A549 (cell line): ENCODE data around the gene PIP5K1B.

Experiments used
- ATOH8 ChIP-seq: fragments of 250-450 bp; sonication (Bioruptor Pico); IDR thresholded peaks from 2 replicates; pipeline ENCODE4 v1.5.0; 2020; ENCODE audit warnings: low read depth, mild to moderate bottlenecking, moderate library complexity
- CEBPB ChIP-seq, 2 experiments: fragments of >200 bp in 1 of 2; sonication (Bioruptor Twin) in 1 of 2; formaldehyde crosslinking in 1 of 2; IDR thresholded peaks; 2 replicates each; pipeline ENCODE4 v1.6.1; 2012 to 2016
- CTCF ChIP-seq: fragments of >200 bp; sonication (Bioruptor Twin); formaldehyde crosslinking; IDR thresholded peaks from 3 replicates; pipeline ENCODE4 v1.5.1; 2016
- EP300 ChIP-seq, 2 experiments: fragments of >200 bp; sonication (Bioruptor Twin); formaldehyde crosslinking; IDR thresholded peaks; 2 replicates in 1 of 2; 3 replicates in 1 of 2; pipeline ENCODE4 v1.6.1; 2016 to 2017
- FOSL2 ChIP-seq, 2 experiments: fragments of 450-650 bp in 1 of 2; fragments of >200 bp in 1 of 2; sonication (Bioruptor Twin) in 1 of 2; formaldehyde crosslinking; IDR thresholded peaks; 2 replicates each; pipeline versions ENCODE4 v1.5.0 to v1.6.1; 2016 to 2020; ENCODE audit warnings: mild to moderate bottlenecking in 1 of 2, moderate library complexity in 1 of 2
- KDM1A ChIP-seq: fragments of 200-600 bp; sonication (generic); IDR thresholded peaks from 2 replicates; pipeline ENCODE4 v1.6.1; 2016; ENCODE audit warnings: low read depth, mild to moderate bottlenecking
- MYC ChIP-seq: IDR thresholded peaks from 2 replicates; pipeline ENCODE4 v1.6.1; 2012; ENCODE audit warnings: mild to moderate bottlenecking, inconsistent platforms, low read length, improper control_type of control experiment, borderline replicate concordance
- POLR2AphosphoS2 ChIP-seq: conservative IDR thresholded peaks from 2 replicates; pipeline ENCODE4 v1.6.1; 2012; ENCODE audit warnings: low read length, improper control_type of control experiment, inconsistent platforms
- REST ChIP-seq: fragments of 200-600 bp; sonication (generic); IDR thresholded peaks from 2 replicates; pipeline ENCODE4 v1.6.1; 2016; ENCODE audit warnings: antibody characterized with exemption, mild to moderate bottlenecking, moderate library complexity

GRCh38 chr9:68744426-68744825 lies 39.4 kb downstream of the PIP5K1B start:
- TF ChIP-seq POLR2AphosphoS2: no peak
- no peak for TF ChIP-seq CTCF
- no peak for TF ChIP-seq REST
- TF ChIP-seq FOSL2 (IDR thresholded peaks at IDR 0.05): no peak
- TF ChIP-seq FOSL2 (CRISPR knock-in tag; IDR thresholded peaks at IDR 0.05): no peak
- TF ChIP-seq EP300 (IDR thresholded peaks at IDR 0.05): no peak
- TF ChIP-seq MYC: no peak
- no peak for TF ChIP-seq ATOH8
- no peak for TF ChIP-seq KDM1A
- no peak for TF ChIP-seq CEBPB (IDR thresholded peaks at IDR 0.05)
